Measurements from ENCODE around the gene RHOBTB3.

- no peak for TF ChIP-seq POLR2A (IDR thresholded peaks at IDR 0.05; ENCODE audit: borderline replicate concordance, extremely low read depth, insufficient read depth, insufficient read length)
- no peak for TF ChIP-seq CTCF (IDR thresholded peaks at IDR 0.05 in 2 of 3, conservative IDR thresholded peaks at IDR 0.05 in 1 of 3; ENCODE audit: borderline replicate concordance in 1 of 3, insufficient read depth in 1 of 3, low read depth in 2 of 3, low read length in 2 of 3)
- no peak for TF ChIP-seq EZH2 (IDR thresholded peaks at IDR 0.05)
- no peak for TF ChIP-seq ATF3 (IDR thresholded peaks at IDR 0.05)
- no peak for TF ChIP-seq POLR2AphosphoS5 (IDR thresholded peaks at IDR 0.05; ENCODE audit: low read depth, low read length)
- TF ChIP-seq MAX (IDR thresholded peaks at IDR 0.05), result no peak
- TF ChIP-seq REST (IDR thresholded peaks at IDR 0.05; ENCODE audit: low read depth), result no peak
- TF ChIP-seq SP1 (IDR thresholded peaks at IDR 0.05; ENCODE audit: low read depth), result no peak
- no peak for TF ChIP-seq ZNF274 (IDR thresholded peaks at IDR 0.05; ENCODE audit: low read depth, low read length)
Measured at GRCh38 chr5:95821110-95822021, 90.2 kb downstream of the RHOBTB3 start.
